ENCODE measurements around the gene ELK4. TPM values are rescaled to one million over a fixed set of nuclear protein-coding genes. Genes with fewer than 3 reads are reported as not detected.

Gene ELK4
- total RNA-seq, 1 donor from 2014 or later: 57.1 TPM

DNA sequence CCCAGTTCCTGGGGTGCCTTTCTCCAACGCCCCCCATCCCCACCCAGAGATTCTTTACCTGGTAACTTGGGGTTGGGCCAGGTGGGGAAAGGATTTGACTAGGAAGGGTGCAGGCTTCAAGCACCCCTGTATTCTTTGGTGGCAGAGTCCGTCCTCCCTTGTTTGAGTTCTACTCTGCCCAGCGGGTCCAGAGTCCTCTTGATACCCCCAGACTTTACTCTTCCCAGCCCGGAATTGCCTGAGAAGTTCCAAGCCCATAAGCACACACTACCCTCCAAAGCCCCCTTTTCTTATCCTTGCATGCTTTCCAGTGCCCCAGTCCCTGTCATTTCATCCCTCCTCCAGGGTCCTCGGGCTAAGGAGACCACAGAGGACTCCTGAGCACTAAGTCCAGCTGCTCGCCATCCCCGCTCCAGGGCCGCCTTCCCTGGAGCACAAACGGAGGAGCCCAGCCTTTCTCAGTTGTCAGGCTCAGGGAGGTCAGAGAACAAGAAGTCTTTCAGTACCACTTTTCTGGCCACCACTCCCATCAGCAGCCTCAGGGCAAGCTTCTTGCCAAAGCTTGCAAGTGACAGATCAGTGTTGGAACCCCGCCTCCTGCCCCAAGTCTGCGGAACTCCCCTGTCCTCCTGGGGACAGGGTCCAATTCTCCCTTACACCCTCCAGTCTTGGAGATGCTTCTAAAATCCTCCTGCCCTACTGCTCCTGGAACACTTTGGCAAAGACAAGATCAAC is 36.3 kb upstream of the ELK4 start:
- H3K4me3 Mint-ChIP-seq (ENCODE audit: unreplicated experiment): no peak overlapping the region

GRCh38 chr1:205666372-205667166 is 34.8 kb upstream of the ELK4 start:
- Mint-ChIP-seq H3K4me1 (ENCODE audit: unreplicated experiment) (peaks cover 49% of the 10 kb centered on the region), H3K27ac (ENCODE audit: unreplicated experiment) (no peak overlapping the region), H3K27me3 (ENCODE audit: unreplicated experiment) (peaks cover 8% of the 10 kb centered on the region), H3K9me3 (ENCODE audit: unreplicated experiment) (no peaks in the 10 kb centered on the region), H3K4me3 (ENCODE audit: unreplicated experiment) (no peak overlapping the region), H3K36me3 (ENCODE audit: low read depth, unreplicated experiment) (peaks cover 7% of the 10 kb centered on the region)
- DNase-seq (ENCODE audit: low spot score): no peak
- TF ChIP-seq, protein P1, sequence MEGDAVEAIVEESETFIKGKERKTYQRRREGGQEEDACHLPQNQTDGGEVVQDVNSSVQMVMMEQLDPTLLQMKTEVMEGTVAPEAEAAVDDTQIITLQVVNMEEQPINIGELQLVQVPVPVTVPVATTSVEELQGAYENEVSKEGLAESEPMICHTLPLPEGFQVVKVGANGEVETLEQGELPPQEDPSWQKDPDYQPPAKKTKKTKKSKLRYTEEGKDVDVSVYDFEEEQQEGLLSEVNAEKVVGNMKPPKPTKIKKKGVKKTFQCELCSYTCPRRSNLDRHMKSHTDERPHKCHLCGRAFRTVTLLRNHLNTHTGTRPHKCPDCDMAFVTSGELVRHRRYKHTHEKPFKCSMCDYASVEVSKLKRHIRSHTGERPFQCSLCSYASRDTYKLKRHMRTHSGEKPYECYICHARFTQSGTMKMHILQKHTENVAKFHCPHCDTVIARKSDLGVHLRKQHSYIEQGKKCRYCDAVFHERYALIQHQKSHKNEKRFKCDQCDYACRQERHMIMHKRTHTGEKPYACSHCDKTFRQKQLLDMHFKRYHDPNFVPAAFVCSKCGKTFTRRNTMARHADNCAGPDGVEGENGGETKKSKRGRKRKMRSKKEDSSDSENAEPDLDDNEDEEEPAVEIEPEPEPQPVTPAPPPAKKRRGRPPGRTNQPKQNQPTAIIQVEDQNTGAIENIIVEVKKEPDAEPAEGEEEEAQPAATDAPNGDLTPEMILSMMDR (IDR thresholded peaks at IDR 0.05; ENCODE audit: unreplicated experiment): no peak

More for the DNA sequence above, 36.3 kb upstream of the ELK4 start:
- Mint-ChIP-seq H3K36me3 (ENCODE audit: low read depth, unreplicated experiment) (peaks cover 4% of the 10 kb centered on the region), H3K27me3 (ENCODE audit: unreplicated experiment) (peaks cover 8% of the 10 kb centered on the region), H3K9me3 (ENCODE audit: unreplicated experiment) (no peaks in the 10 kb centered on the region), H3K27ac (ENCODE audit: unreplicated experiment) (no peak overlapping the region), H3K4me1 (ENCODE audit: unreplicated experiment) (peaks cover 49% of the 10 kb centered on the region)
- TF ChIP-seq, protein P1 (IDR thresholded peaks at IDR 0.05; ENCODE audit: unreplicated experiment): no peak
- DNase-seq (ENCODE audit: low spot score): no peak

DNA sequence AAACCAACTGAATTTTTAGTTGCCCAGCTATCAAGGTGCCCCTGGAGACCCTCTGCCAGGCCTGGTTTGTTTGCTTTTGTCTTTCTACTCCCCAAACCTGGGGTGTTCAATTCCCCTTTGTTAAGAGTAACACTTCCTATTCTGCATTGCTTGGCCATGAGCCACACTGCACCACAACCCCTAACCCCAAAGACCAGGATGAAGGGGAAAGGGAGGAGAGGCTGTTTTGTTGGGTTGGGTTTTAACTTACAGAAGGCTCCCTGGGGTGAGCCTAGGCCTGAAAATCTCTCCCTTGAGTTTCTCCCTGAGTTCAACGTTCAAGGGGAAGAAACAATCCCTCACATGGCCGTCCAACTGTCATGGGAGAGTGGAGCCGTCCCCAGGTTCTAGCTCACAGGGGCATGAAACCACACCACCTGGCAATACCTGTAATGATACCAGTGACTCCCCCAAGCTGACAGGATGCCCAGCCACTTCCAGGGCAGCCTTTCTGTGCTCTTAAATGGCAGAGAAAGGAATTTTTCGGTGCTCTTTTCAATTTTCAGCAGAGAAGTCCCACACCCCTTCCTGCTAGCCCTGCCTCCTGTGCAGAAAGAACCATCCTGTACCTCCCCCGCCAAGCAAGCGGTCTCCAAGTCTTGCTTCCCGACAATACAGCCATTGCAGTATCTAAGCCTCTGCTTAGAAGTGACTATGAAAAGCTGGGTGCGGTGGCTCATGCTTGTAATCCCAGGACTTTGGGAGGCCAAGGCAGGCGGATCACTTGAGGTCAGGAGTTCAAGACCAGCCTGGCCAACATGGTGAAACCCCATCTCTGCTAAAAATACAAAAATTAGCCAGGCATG is 33.6 kb upstream of the ELK4 start:
- TF ChIP-seq, protein P1 (IDR thresholded peaks at IDR 0.05; ENCODE audit: unreplicated experiment): no peak

GRCh38 chr1:205664399-205665017 is 32.7 kb upstream of the ELK4 start:
- no peaks in the 10 kb centered on the region for H3K9me3 Mint-ChIP-seq (ENCODE audit: unreplicated experiment)
- peaks cover 7% of the 10 kb centered on the region for H3K36me3 Mint-ChIP-seq (ENCODE audit: low read depth, unreplicated experiment)
- H3K27me3 Mint-ChIP-seq (ENCODE audit: unreplicated experiment): peaks cover 12% of the 10 kb centered on the region
- peaks cover 58% of the 10 kb centered on the region for H3K4me1 Mint-ChIP-seq (ENCODE audit: unreplicated experiment)
- TF ChIP-seq, protein P1 (IDR thresholded peaks at IDR 0.05; ENCODE audit: unreplicated experiment): no peak
- no peak overlapping the region for H3K27ac Mint-ChIP-seq (ENCODE audit: unreplicated experiment)
- no peak for DNase-seq (ENCODE audit: low spot score)
- H3K4me3 Mint-ChIP-seq (ENCODE audit: unreplicated experiment): no peak overlapping the region

More for the DNA sequence above, 33.6 kb upstream of the ELK4 start:
- H3K27me3 Mint-ChIP-seq (ENCODE audit: unreplicated experiment): peaks cover 10% of the 10 kb centered on the region
- no peak for DNase-seq (ENCODE audit: low spot score)
- H3K36me3 Mint-ChIP-seq (ENCODE audit: low read depth, unreplicated experiment): peaks cover 7% of the 10 kb centered on the region
- no peak overlapping the region for H3K4me3 Mint-ChIP-seq (ENCODE audit: unreplicated experiment)
- H3K9me3 Mint-ChIP-seq (ENCODE audit: unreplicated experiment): no peaks in the 10 kb centered on the region
- H3K4me1 Mint-ChIP-seq (ENCODE audit: unreplicated experiment): peaks cover 49% of the 10 kb centered on the region
- H3K27ac Mint-ChIP-seq (ENCODE audit: unreplicated experiment): no peak overlapping the region

All from endothelial cell (in vitro differentiated cells).